OCI-M2 (cell line): ENCODE results near the gene AQP12A.

Experiments used
- DNase-seq: peaks from one replicate; lab custom pipeline; 2025; ENCODE audit not compliant: unreplicated experiment; lab: John Stamatoyannopoulos, UW

AQP12A gene

DNA sequence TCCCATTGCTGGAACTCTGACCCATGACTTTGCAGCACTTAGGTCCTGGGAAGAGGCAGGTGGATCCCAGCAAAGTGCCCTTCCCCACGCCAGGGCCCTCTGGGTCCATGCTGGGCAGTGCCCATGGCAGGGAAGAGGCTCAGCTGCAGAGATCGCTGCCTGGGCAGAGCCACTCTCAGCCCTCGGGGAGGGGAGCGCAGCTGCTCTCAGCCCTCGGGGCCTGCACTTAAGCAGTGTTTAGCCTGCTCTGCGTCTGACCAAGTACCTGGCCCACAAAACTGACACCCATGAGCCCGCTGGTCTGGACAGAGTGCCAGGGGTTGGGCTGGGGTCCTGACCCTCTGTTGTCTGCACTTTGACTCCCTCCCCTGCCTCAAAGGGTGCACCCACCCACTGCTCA lies 46.3 kb downstream of the AQP12A start:
- DNase-seq, result no peak

DNA sequence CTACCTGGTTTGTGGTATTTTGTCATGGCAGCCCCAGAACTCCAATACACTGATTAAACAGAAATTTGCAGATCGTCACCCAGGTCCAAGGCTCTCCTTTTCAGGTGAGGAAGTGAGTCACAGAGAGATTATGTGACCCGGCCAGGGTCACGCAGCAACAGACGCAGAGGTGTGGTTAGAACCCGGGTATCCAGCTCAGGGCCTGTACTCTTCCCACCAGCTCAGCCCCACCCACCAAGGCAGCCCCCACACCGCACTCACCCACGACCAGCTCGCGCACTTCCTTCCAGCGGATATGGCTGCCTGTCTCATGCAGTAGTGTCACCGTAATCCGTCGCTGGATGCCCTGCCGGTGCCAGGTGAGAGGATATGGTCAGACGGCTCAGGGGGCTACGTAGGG lies 48.1 kb downstream of the AQP12A start:
- no peak for DNase-seq

DNA sequence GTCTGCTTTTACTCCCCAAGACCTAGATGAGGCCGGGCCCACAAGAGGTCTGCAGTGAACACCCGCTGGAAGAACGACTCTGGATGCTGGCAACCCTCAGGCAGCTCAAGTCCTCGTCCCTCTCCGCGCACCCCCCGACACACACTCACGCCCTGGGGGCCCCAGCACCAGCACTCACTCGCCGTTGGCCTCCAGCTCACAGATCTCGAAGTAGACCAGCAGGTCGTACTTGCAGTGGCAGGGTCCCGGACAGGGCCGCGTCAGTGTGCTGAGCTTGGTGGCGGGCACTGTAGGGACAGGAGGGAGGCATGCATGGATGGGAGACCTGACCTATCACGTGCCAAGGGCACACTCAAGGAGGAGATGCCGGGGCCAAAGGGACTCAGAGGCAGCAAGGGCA lies 49.4 kb downstream of the AQP12A start:
- no peak for DNase-seq

DNA sequence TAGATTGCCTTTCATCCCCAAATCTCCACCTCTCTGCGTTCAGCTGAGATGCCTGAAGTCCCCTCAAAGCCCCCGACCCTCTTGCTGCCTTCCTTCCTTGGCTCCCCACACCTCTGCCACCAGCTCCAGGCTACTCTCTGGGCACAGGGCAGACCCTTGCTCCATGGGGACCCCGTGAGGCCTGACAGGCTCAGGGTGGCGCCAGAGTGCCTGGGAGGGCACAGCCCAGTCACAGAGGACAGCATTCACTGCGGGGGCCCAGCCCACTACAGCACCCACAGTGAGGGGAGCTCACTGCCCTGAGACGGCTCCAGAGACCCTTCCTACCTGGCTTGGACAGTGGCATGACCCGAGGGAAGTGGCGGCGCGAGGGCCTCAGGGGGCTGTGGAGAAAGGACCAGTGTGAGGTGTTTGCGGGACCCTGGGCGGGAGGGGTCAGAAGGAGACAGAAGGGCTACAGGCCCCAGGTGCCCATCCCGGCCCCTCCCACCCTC lies 51.0 kb downstream of the AQP12A start:
- DNase-seq, result no peak

DNA sequence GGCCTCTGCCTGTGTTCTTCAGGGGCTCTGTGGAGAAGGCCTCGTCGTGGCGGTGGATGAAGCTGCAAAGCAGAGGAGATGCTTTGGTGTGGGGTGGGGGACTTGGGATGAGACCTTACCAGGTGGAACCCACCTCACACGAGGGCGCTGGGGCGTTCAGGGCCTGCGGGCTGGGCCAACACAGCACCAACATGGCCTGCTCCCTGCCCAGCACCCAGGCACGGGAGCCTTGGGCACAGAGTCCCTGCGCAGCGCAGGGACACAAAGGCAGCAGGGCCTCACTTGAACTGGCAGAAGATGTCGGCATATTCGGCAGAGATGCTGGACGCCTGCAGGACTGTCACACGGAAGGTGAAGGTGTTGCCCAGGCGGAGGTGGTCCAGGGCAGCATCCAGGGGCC lies 53.8 kb downstream of the AQP12A start:
- DNase-seq, result no peak

DNA sequence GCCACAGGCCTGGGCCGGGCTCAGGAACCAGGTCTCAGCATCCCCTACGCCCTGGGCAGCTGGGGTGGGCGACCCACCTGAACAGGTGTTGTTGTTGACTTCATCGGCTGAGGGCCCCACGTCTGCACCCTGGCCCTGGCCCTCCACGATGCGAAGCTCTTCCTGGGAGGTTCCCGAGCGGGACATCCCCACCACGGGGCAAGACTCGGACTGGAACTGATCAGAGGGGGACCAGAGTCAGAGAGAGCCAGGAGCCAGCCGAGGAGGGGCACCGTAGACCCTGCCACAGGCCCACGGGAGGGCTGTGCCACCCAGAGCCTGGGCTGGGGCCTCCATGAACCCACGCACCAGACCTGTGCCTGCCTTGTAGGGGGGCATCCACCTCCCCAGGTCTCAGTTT lies 54.3 kb downstream of the AQP12A start:
- DNase-seq, result no peak

DNA sequence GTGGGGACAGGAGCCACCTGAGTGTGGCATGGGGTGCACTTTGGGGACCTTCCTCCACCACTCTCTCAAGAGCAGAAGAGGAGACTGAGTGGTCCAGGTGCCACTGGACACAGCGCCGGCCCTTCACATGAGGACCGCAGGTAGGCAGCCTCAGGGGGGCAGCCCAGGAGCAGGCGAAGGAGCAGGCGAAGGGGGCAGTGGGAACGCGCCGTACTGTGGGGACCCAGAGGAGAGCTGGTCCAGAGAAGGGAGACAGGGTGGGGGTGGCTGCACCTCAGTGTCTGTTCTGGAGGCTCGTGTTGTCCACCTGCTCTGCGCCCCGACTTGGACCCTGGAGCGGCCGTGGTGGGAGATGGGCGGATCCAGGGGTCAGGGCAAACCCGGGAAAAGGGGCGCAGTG lies 55.0 kb downstream of the AQP12A start:
- no peak for DNase-seq

DNA sequence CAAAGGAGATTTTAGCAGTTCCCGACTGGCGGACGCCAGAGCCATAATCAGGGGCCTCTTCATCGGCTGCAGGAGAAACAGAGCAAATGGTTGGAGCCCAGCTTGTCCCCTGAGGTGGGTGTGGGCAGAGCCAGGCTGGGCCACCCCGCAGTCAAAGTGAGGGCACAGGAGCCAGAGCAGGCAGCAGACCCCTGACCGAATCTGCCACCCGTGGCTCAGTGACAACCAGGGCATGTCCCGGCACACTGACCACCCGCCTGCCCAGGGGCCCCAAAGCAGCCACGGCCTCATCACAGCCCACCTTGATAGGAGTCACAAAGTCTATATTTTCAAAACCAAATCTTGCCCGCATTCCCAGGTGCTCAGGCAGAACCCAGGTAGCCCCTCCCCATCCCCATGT lies 55.6 kb downstream of the AQP12A start:
- DNase-seq, result no peak
